Erythroblast (primary cell): ENCODE results near the gene SLC22A23.

Experiments
- GATA1 ChIP-seq: IDR thresholded peaks from 2 replicates; pipeline ENCODE4 v1.6.1; 2011; ENCODE audit warnings: low read depth, mild to moderate bottlenecking, control low read depth, low read length, moderate library complexity
- POLR2A ChIP-seq: IDR thresholded peaks from 2 replicates; pipeline ENCODE4 v1.6.1; 2011; ENCODE audit warnings: mild to moderate bottlenecking, low read length

GRCh38 chr6:3440911-3441310, 15.9 kb downstream of the SLC22A23 start:
- TF ChIP-seq POLR2A, result no peak
- no peak for TF ChIP-seq GATA1
